ENCODE results near the gene TMEM169. TPM values are rescaled to one million over a fixed set of nuclear protein-coding genes. Genes with fewer than 3 reads are reported as not detected.
A peak's percentile ranks its signal among the peaks of the same experiment; 100 is the strongest.

TMEM169 gene
- total and polyA plus RNA-seq, 2 of the 13 experiments (the other 11 are each of a cell fraction or from before 2014, with no cell fraction given): 1.5 to 4.5 TPM

GRCh38 chr2:216081487-216082116, at the start of gene TMEM169, which contains the start of gene PECR (continued):
- TF ChIP-seq ZNF224 (CRISPR knock-in tag; IDR thresholded peaks at IDR 0.05): no peak
- no peak; the same call in 1 of the 2 replicates for TF ChIP-seq SP140L (CRISPR knock-in tag; IDR thresholded peaks at IDR 0.05; ENCODE audit: borderline replicate concordance)
- no peak for TF ChIP-seq GPBP1L1 (CRISPR knock-in tag; IDR thresholded peaks at IDR 0.05)
- TF ChIP-seq KLF15 (CRISPR knock-in tag; IDR thresholded peaks at IDR 0.05; ENCODE audit: borderline replicate concordance): no peak; the same call in 1 of the 2 replicates
- no peak for TF ChIP-seq FOXJ3 (CRISPR knock-in tag; IDR thresholded peaks at IDR 0.05; ENCODE audit: borderline replicate concordance)
- no peak for TF ChIP-seq PCBP1 (IDR thresholded peaks at IDR 0.05; ENCODE audit: borderline replicate concordance, low read depth, low read length)
- no peak for TF ChIP-seq MIXL1 (CRISPR knock-in tag; IDR thresholded peaks at IDR 0.05)
- TF ChIP-seq ZNF441 (CRISPR knock-in tag; IDR thresholded peaks at IDR 0.05; ENCODE audit: borderline replicate concordance): peak; percentile 94
- no peak for TF ChIP-seq HCFC1 (IDR thresholded peaks at IDR 0.05; ENCODE audit: low read depth, low read length)
- 0 out of 2 replicates have a peak, but pooled peaks have one; percentile 65 for TF ChIP-seq ZNF737 (CRISPR knock-in tag; IDR thresholded peaks at IDR 0.05; ENCODE audit: borderline replicate concordance)
- TF ChIP-seq ZNF850 (CRISPR knock-in tag; conservative IDR thresholded peaks at IDR 0.05): 0 out of 2 replicates have a peak, but pooled peaks have one; percentile 57
- 0 out of 2 replicates have a peak, but pooled peaks have one; percentile 44 for TF ChIP-seq ZNF713 (CRISPR knock-in tag; IDR thresholded peaks at IDR 0.05)
- TF ChIP-seq THAP11 (CRISPR knock-in tag; IDR thresholded peaks at IDR 0.05): peak; percentile 65
- peak; percentile 82 for TF ChIP-seq XRCC5 (optimal IDR thresholded peaks at IDR 0.05; ENCODE audit: low read length)
- no peak for TF ChIP-seq ZNF549 (CRISPR knock-in tag; IDR thresholded peaks at IDR 0.05)
- TF ChIP-seq, protein P1, sequence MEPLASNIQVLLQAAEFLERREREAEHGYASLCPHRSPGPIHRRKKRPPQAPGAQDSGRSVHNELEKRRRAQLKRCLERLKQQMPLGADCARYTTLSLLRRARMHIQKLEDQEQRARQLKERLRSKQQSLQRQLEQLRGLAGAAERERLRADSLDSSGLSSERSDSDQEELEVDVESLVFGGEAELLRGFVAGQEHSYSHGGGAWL (CRISPR knock-in tag; IDR thresholded peaks at IDR 0.05): peak; percentile 87; the same call in 1 of the 2 replicates
- peak; percentile 97 for TF ChIP-seq SMAD3 (CRISPR knock-in tag; IDR thresholded peaks at IDR 0.05)
- no peak for TF ChIP-seq ZNF597 (CRISPR knock-in tag; IDR thresholded peaks at IDR 0.05)
- TF ChIP-seq ZNF343 (CRISPR knock-in tag; IDR thresholded peaks at IDR 0.05): peak; percentile 87
- no peak for TF ChIP-seq CBX2 (IDR thresholded peaks at IDR 0.05; ENCODE audit: low read depth, low read length)
- no peak for TF ChIP-seq CBX2 (CRISPR knock-in tag; IDR thresholded peaks at IDR 0.05; ENCODE audit: low read depth)
- TF ChIP-seq, protein P2, sequence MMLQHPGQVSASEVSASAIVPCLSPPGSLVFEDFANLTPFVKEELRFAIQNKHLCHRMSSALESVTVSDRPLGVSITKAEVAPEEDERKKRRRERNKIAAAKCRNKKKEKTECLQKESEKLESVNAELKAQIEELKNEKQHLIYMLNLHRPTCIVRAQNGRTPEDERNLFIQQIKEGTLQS (CRISPR knock-in tag; IDR thresholded peaks at IDR 0.05): 0 out of 2 replicates have a peak, but pooled peaks have one; percentile 44
- TF ChIP-seq ZNF746 (CRISPR knock-in tag; IDR thresholded peaks at IDR 0.05): no peak; the same call in 1 of the 2 replicates
- TF ChIP-seq, protein P3, sequence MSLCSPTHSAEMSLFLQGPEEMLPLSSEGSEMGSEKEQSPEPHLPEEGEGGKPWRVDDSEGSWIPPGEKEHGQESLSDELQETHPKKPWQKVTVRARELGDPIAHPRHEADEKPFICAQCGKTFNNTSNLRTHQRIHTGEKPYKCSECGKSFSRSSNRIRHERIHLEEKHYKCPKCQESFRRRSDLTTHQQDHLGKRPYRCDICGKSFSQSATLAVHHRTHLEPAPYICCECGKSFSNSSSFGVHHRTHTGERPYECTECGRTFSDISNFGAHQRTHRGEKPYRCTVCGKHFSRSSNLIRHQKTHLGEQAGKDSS (CRISPR knock-in tag; IDR thresholded peaks at IDR 0.05; ENCODE audit: borderline replicate concordance, low read depth): peak; percentile 83; the same call in 1 of the 2 replicates
